ENCODE data around the gene DPH2.

DNA sequence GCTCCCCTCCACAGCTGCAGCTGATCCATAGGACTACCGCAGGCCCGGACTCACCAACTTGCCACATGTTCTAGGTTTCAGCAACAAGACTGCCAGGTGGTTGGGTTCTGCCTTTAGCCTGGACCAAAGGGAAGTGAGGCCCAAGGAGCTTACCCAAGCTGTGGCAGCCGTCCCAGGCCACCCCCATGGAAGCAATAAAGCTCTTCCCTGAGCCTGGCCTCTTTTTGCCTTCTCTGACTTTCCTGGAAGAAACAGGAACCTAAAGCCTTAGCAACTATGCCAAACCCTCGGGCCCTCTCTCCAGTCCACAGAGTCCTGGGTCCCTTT lies 38.9 kb upstream of the DPH2 start:
- no peak for TF ChIP-seq ZC3H10 (CRISPR knock-in tag; IDR thresholded peaks at IDR 0.05)
- no peak for TF ChIP-seq ZFP3 (CRISPR knock-in tag; IDR thresholded peaks at IDR 0.05)
- TF ChIP-seq ZFP30 (CRISPR knock-in tag; IDR thresholded peaks at IDR 0.05): no peak
- no peak for TF ChIP-seq TOX (CRISPR knock-in tag; IDR thresholded peaks at IDR 0.05; ENCODE audit: borderline replicate concordance)
- TF ChIP-seq, protein P1, sequence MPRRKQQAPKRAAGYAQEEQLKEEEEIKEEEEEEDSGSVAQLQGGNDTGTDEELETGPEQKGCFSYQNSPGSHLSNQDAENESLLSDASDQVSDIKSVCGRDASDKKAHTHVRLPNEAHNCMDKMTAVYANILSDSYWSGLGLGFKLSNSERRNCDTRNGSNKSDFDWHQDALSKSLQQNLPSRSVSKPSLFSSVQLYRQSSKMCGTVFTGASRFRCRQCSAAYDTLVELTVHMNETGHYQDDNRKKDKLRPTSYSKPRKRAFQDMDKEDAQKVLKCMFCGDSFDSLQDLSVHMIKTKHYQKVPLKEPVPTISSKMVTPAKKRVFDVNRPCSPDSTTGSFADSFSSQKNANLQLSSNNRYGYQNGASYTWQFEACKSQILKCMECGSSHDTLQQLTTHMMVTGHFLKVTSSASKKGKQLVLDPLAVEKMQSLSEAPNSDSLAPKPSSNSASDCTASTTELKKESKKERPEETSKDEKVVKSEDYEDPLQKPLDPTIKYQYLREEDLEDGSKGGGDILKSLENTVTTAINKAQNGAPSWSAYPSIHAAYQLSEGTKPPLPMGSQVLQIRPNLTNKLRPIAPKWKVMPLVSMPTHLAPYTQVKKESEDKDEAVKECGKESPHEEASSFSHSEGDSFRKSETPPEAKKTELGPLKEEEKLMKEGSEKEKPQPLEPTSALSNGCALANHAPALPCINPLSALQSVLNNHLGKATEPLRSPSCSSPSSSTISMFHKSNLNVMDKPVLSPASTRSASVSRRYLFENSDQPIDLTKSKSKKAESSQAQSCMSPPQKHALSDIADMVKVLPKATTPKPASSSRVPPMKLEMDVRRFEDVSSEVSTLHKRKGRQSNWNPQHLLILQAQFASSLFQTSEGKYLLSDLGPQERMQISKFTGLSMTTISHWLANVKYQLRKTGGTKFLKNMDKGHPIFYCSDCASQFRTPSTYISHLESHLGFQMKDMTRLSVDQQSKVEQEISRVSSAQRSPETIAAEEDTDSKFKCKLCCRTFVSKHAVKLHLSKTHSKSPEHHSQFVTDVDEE (CRISPR knock-in tag; IDR thresholded peaks at IDR 0.05): no peak
- TF ChIP-seq, protein P2, sequence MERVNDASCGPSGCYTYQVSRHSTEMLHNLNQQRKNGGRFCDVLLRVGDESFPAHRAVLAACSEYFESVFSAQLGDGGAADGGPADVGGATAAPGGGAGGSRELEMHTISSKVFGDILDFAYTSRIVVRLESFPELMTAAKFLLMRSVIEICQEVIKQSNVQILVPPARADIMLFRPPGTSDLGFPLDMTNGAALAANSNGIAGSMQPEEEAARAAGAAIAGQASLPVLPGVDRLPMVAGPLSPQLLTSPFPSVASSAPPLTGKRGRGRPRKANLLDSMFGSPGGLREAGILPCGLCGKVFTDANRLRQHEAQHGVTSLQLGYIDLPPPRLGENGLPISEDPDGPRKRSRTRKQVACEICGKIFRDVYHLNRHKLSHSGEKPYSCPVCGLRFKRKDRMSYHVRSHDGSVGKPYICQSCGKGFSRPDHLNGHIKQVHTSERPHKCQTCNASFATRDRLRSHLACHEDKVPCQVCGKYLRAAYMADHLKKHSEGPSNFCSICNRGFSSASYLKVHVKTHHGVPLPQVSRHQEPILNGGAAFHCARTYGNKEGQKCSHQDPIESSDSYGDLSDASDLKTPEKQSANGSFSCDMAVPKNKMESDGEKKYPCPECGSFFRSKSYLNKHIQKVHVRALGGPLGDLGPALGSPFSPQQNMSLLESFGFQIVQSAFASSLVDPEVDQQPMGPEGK (CRISPR knock-in tag; IDR thresholded peaks at IDR 0.05; ENCODE audit: borderline replicate concordance): no peak
- no peak for TF ChIP-seq GLIS3 (CRISPR knock-in tag; IDR thresholded peaks at IDR 0.05)
- TF ChIP-seq ISL1 (CRISPR knock-in tag; IDR thresholded peaks at IDR 0.05): no peak
- no peak for TF ChIP-seq ZNF70 (CRISPR knock-in tag; IDR thresholded peaks at IDR 0.05)
- TF ChIP-seq PPARA (CRISPR knock-in tag; IDR thresholded peaks at IDR 0.05; ENCODE audit: borderline replicate concordance): no peak
- TF ChIP-seq ZNF565 (CRISPR knock-in tag; conservative IDR thresholded peaks at IDR 0.05; ENCODE audit: low read depth): no peak
- TF ChIP-seq ARNTL (CRISPR knock-in tag; IDR thresholded peaks at IDR 0.05; ENCODE audit: borderline replicate concordance, low read depth): no peak
